ENCODE measurements around the gene C19orf18.
A peak's percentile ranks its signal among the peaks of the same experiment; 100 is the strongest.

Gene C19orf18

DNA sequence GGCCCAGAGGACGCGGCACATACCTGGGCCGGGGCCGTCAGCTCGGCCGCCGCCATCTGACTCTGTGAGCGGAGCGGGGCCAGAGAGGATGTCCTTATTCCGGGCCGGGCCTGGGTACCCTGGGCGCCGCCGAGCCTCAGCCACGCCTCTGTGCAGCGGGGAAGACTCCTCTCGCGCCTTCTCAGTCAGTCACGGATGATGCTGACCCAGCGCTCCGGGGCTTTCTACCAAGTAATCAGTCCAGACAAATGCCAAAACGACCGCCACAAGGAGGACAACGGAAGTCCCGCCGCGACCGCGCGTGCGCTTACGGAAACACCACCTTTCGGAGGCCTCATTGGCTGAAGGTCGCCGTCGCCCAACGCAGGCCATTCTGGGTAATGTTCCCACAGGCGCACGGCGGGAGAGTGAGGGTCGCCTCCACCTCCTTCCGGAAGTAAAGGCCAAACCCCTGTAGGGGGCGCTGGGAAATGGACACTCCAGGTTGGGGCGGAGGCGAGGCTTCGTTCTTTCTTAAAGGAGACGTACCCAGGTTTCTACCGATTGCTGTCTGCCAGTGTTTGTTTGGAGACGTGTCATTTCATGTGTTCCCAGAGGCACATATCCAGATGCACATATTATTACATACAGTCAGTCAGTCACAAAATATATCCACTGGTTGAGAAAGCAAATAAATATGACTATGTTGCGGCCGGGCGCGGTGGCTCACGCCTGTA, 26.8 kb downstream of the C19orf18 start, which contains the start of gene ZNF256:
TSS of gene ZNF256 (minus strand) at position 288 of the 716 bp plus-strand sequence. CDS start at position 56, 232 bp downstream.
- no peak for TF ChIP-seq POLR2AphosphoS5 (IDR thresholded peaks at IDR 0.05; ENCODE audit: low read depth)
- TF ChIP-seq, protein P1, sequence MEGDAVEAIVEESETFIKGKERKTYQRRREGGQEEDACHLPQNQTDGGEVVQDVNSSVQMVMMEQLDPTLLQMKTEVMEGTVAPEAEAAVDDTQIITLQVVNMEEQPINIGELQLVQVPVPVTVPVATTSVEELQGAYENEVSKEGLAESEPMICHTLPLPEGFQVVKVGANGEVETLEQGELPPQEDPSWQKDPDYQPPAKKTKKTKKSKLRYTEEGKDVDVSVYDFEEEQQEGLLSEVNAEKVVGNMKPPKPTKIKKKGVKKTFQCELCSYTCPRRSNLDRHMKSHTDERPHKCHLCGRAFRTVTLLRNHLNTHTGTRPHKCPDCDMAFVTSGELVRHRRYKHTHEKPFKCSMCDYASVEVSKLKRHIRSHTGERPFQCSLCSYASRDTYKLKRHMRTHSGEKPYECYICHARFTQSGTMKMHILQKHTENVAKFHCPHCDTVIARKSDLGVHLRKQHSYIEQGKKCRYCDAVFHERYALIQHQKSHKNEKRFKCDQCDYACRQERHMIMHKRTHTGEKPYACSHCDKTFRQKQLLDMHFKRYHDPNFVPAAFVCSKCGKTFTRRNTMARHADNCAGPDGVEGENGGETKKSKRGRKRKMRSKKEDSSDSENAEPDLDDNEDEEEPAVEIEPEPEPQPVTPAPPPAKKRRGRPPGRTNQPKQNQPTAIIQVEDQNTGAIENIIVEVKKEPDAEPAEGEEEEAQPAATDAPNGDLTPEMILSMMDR (IDR thresholded peaks at IDR 0.05; ENCODE audit: insufficient read depth, low read length), result peak; percentile 34
- H3K27ac ChIP-seq (replicated peaks), result peak within 1 kb of the TSS; percentile 76
- no peaks in the 10 kb centered on the region for H3K27me3 ChIP-seq (ENCODE audit: insufficient read depth, poor library complexity, severe bottlenecking)
- DNase-seq (ENCODE audit: low read depth in 1 of 2, low spot score in 1 of 2), result peak; percentile 95 to 98
- peak within 1 kb of the TSS; percentile 96 for H3K4me3 ChIP-seq (replicated peaks; ENCODE audit: insufficient read depth, low read length)

DNA sequence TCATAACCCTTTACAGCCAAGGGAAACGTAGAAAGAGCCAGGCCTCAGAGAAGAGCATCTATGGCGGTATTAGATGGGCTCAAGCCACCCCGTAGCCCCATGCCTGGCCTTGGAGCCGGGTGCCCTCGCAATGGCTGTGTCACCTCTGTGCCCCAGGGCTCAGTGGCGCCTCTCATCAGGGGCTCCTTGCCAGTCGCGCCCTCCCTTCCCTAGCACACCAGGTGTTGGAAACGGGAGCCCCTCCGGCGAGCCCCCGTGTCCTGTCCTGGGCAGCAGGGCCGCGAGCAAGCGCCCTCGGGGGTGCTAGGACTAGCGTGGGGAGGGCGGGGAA, 27.3 kb downstream of the C19orf18 start:
- no peak for DNase-seq (ENCODE audit: low read depth in 1 of 2, low spot score in 1 of 2)
- Histone ChIP-seq H3K27ac (replicated peaks) (peak overlapping the region; percentile 76), H3K4me3 (replicated peaks; ENCODE audit: insufficient read depth, low read length) (peak overlapping the region; percentile 96), H3K27me3 (ENCODE audit: insufficient read depth, poor library complexity, severe bottlenecking) (no peaks in the 10 kb centered on the region)
- TF ChIP-seq POLR2AphosphoS5 (IDR thresholded peaks at IDR 0.05; ENCODE audit: low read depth) (no peak), SPI1 (IDR thresholded peaks at IDR 0.05; ENCODE audit: borderline replicate concordance, low read depth) (no peak), GABPA (IDR thresholded peaks at IDR 0.05; ENCODE audit: low read depth) (no peak)
- TF ChIP-seq, protein P1 (IDR thresholded peaks at IDR 0.05; ENCODE audit: insufficient read depth, low read length), result no peak
- TF ChIP-seq, protein P2, sequence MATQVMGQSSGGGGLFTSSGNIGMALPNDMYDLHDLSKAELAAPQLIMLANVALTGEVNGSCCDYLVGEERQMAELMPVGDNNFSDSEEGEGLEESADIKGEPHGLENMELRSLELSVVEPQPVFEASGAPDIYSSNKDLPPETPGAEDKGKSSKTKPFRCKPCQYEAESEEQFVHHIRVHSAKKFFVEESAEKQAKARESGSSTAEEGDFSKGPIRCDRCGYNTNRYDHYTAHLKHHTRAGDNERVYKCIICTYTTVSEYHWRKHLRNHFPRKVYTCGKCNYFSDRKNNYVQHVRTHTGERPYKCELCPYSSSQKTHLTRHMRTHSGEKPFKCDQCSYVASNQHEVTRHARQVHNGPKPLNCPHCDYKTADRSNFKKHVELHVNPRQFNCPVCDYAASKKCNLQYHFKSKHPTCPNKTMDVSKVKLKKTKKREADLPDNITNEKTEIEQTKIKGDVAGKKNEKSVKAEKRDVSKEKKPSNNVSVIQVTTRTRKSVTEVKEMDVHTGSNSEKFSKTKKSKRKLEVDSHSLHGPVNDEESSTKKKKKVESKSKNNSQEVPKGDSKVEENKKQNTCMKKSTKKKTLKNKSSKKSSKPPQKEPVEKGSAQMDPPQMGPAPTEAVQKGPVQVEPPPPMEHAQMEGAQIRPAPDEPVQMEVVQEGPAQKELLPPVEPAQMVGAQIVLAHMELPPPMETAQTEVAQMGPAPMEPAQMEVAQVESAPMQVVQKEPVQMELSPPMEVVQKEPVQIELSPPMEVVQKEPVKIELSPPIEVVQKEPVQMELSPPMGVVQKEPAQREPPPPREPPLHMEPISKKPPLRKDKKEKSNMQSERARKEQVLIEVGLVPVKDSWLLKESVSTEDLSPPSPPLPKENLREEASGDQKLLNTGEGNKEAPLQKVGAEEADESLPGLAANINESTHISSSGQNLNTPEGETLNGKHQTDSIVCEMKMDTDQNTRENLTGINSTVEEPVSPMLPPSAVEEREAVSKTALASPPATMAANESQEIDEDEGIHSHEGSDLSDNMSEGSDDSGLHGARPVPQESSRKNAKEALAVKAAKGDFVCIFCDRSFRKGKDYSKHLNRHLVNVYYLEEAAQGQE (IDR thresholded peaks at IDR 0.05; ENCODE audit: insufficient replicate concordance, low read depth), result no peak

DNA sequence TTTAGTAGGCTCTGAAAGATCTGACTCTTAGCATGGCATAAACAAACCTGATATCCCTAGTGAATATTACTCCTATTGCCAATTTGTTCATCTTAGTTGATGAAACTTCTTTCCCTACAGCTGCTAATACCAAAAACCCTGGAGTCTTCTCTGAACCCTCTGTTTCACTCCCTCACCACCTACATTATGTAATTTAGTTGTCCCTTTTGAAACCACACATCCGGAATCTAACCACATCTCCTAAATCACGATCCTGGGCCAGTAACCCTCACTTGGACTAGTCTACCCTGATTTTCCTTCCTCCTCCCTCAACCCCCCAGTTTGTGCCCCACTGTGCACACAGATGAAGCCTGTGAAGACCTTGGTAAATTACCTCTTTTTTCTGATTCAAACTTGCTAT, 28.0 kb downstream of the C19orf18 start:
- H3K27ac ChIP-seq (replicated peaks), result no peak overlapping the region
- TF ChIP-seq, protein P1 (IDR thresholded peaks at IDR 0.05; ENCODE audit: insufficient read depth, low read length), result no peak
- TF ChIP-seq POLR2AphosphoS5 (IDR thresholded peaks at IDR 0.05; ENCODE audit: low read depth) (peak; percentile 58; the same call in 1 of the 2 replicates), GABPA (IDR thresholded peaks at IDR 0.05; ENCODE audit: low read depth) (0 out of 2 replicates have a peak, but pooled peaks have one; percentile 8)

DNA sequence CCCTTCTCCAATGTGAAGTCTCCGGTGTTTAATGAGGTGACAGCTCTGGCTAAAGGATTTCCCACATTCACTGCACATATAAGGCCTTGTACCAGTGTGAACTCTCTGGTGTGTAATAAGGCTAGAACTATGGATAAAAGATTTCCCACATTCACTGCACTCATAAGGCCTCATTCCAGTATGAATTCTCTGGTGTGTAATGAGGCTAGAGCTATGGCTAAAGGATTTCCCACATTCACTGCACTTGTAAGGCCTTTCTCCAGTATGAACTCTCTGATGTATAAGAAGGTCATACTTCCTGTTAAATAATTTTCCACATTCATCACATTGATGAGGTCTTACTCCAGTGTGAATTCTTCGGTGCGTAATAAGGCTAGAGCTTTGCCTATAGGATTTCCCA, 32.7 kb downstream of the C19orf18 start:
- H3K27ac ChIP-seq (replicated peaks), result no peak overlapping the region
- TF ChIP-seq, protein P2 (IDR thresholded peaks at IDR 0.05; ENCODE audit: insufficient replicate concordance, low read depth), result no peak
- no peak for TF ChIP-seq GABPA (IDR thresholded peaks at IDR 0.05; ENCODE audit: low read depth)
- TF ChIP-seq, protein P1 (IDR thresholded peaks at IDR 0.05; ENCODE audit: insufficient read depth, low read length), result no peak
- TF ChIP-seq SPI1 (IDR thresholded peaks at IDR 0.05; ENCODE audit: borderline replicate concordance, low read depth), result no peak
- no peak for TF ChIP-seq POLR2AphosphoS5 (IDR thresholded peaks at IDR 0.05; ENCODE audit: low read depth)
- DNase-seq (ENCODE audit: low read depth in 1 of 2, low spot score in 1 of 2), result no peak
- no peak overlapping the region for H3K4me3 ChIP-seq (replicated peaks; ENCODE audit: insufficient read depth, low read length)
- no peaks in the 10 kb centered on the region for H3K27me3 ChIP-seq (ENCODE audit: insufficient read depth, poor library complexity, severe bottlenecking)

More for the DNA sequence above, 28.0 kb downstream of the C19orf18 start:
- peak; percentile 43 to 50 for DNase-seq (ENCODE audit: low read depth in 1 of 2, low spot score in 1 of 2)
- H3K27me3 ChIP-seq (ENCODE audit: insufficient read depth, poor library complexity, severe bottlenecking), result no peaks in the 10 kb centered on the region
- H3K4me3 ChIP-seq (replicated peaks; ENCODE audit: insufficient read depth, low read length), result peak overlapping the region; percentile 96

Measured in HL-60 (cell line).